Measurements from ENCODE around the gene TMEM108.

Gene TMEM108

GRCh38 chr3:133386876-133387275, 348.7 kb downstream of the TMEM108 start:
- no peak for DNase-seq (ENCODE audit: low spot score)

DNA sequence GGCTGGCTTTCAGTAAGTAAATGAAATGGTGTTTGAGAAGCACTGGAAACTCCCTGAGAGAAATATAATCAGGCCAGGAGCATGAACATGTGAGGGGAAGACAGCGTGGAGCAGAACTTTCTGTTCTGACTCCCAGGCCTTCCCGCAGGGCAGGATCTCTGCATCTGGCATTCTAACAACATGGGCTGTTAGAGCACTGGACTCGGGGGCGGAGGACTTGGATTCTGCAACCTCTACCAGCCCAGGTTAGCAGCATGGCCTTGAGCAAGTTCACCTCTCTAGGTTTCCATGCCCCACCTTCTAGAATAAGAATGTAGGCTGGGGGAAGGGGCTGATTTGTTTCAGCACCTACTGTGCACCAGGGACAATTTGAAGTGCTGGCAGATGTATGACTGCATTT, 349.1 kb downstream of the TMEM108 start:
- DNase-seq (ENCODE audit: low spot score) = no peak

DNA sequence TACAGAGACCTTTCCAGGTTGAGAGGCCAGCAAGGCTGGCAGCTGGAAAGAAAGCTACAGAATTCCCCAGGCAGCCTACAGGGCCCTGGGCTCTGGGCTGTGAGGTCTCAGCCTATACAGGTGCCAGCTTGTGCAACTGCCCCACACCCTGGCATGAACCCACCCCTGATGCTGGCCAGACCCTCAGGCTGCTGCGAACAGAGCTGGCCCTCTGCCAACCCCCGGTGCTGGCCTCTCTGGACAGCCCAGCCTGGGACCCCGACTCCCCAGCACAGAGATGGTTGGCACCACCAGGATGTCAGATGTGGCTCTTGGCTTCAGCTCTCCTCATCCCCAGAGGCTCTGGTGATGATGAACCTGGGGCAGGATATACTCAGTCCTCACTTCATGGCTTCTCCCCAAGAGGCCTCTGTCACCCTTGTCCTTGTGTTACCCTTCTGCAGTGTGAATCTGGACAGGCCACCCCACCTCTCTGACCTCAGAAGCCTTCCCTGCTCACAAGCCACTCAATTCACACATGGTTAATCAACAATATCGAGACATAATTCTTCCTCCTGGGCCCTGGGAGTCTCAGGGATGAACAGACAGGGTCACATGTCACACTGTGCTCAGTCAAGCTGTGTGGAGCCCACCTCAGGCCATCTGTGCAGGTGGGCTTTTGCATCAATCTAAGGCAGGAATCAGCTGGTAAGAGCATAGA, 350.7 kb downstream of the TMEM108 start:
- DNase-seq (ENCODE audit: low spot score) = no peak

DNA sequence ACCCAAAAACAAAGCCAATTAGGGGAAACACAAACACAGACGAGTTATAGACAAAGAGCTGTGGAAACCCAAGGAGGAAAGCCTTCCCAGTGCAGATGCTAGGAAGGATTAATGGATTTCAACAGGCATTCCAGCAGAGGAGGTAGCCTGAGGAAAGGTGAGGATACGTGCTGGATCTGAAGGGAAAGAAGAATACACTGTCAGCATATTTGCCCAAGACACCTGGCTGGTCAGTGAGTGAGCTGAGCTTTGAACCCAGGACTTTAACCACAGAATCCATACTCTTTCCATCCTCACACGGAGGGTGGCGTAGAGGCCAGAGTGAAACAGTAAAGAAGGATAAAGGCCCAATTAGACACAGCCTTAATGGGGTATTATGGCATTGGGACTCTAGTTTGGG, 352.5 kb downstream of the TMEM108 start:
- DNase-seq (ENCODE audit: low spot score) = no peak

- DNase-seq (ENCODE audit: low spot score) = no peak
Measured at GRCh38 chr3:133393204-133393603, 355.0 kb downstream of the TMEM108 start.

- no peak for DNase-seq (ENCODE audit: low spot score)
Measured at GRCh38 chr3:133393691-133394474, 355.7 kb downstream of the TMEM108 start.

DNA sequence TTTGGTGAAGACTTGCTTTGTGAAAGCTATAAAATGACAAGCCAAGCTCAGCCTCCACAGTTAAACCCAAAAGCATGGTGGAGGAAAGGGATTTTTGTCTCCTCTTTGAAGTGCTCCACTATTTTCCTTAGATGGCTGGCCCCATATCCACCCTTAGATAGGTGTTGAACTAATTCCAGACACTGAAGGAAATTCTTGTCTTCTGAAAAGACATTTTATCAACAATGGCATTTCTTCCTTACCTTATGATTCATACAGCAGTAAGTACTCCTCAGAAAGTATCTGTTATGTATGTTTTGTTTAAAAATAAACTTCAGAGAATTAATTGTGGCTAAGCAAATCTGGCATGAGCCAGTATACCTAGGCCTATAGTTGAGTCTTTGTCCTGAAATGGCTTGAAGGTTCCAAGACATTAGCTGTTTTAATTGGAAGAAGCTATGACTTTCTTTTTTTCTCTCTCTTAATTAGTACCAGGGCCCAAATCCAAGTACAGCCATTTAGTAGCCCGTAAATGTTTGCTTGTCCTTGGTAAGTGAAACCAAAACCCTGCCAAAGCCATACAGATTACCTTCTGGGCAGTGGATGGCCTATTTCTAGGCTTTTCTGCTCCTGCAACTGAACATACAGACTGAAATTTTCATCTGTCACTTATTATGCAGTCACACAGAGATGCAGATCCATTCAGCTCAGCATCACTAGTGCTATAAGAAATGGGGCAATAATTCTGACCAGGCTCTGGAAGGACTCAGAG, 356.5 kb downstream of the TMEM108 start:
- DNase-seq (ENCODE audit: low spot score) = no peak

DNA sequence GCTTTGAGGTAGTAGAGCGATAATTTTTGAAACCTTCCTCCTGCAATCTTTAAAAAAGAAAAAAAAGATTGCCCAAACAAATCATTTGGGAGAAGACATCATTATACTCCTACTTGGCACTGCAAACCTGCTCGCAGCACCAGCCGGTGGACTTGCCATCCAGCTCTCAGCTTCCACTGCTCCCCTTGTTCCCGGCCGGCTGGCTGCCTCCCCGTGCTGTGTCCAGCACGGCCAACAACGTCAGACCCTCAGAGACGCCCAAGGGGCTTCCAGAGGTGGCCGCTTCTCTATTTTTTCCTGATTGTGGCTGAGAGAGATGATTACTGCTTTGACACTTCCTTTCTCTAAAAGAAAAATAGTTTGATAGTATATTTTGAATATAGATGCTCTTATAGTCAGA, 358.7 kb downstream of the TMEM108 start:
- no peak for DNase-seq (ENCODE audit: low spot score)

- no peak for DNase-seq (ENCODE audit: low spot score)
Measured at GRCh38 chr3:133400006-133400515, 361.9 kb downstream of the TMEM108 start, which contains the start of gene BFSP2. Gene BFSP2, plus strand, starts transcription at chr3:133400056. Its CDS starts 28 bp downstream, at chr3:133400084.

DNA sequence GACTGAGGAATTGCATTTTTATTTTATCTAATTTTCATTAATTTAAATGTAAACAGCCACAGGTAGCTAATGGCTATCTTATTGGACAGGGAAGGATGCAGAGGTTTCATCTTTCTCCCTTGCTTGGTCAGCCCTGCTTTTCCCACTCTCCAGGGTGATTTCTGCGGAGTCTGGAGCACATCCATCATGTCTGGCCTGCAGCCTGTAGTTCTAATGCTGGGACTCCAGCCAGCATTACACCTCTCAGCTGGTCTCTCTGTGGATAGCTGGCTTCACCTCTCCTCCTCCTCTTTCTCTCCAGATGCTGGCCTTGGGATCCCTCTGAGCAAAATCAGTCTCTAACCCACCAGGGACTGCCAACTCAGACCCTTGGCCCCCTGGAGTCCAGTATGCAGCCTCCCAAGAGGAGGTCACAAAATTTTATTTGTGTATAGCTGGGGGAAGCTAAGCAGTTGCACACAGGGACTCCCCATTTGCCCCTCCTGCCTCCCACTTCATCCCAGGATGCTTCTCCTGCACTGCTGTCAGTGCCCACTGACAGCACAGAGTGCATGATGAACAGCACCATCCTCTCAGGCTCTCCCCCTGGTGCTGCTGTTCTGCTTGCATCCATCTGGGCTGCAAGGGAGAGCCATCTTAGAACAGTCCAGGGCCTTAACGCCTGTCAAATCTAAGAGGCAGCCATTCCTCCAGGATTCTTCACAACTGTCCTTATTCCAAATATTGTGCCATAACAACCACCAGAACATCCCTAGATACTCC, 363.4 kb downstream of the TMEM108 start:
- DNase-seq (ENCODE audit: low spot score) = no peak

DNA sequence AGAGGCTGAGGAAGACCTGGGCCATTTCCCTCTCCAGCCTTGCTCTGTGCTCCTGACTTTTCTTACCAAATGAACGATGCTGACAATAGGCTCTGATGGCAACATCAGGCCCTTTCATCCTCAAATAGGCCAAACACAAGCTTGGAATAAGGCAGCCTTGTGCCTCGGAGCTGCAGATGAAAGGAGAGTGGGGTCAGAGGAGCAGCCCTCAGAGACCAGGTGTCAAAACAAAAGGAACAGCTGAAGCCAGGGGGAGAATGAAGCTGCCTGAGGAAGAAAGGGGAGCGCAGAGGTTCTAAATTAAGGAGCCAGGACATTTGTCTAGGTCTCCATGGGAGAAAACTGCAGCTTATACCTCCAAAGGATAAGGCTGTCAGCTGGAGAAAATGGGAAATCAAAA, 366.7 kb downstream of the TMEM108 start:
- DNase-seq (ENCODE audit: low spot score) = no peak

DNA sequence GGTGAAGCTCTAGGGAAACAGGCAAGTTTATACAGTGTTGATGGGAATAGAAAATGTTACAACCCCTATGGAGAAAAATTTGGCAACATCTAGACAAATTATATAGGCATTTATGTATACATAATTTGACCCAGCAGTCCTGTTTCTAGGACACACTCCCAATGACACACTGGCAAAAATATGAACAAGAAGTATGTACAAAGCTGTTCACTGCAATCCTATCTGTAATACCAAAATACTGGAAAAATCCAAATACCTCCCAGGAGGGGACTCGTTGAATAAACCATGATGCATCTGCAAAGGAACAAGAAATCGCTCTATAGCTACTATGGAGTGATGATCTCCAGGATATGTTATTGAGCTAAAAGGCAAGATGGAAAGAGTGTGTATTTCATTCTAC, 370.2 kb downstream of the TMEM108 start:
- no peak for DNase-seq (ENCODE audit: low spot score)

DNA sequence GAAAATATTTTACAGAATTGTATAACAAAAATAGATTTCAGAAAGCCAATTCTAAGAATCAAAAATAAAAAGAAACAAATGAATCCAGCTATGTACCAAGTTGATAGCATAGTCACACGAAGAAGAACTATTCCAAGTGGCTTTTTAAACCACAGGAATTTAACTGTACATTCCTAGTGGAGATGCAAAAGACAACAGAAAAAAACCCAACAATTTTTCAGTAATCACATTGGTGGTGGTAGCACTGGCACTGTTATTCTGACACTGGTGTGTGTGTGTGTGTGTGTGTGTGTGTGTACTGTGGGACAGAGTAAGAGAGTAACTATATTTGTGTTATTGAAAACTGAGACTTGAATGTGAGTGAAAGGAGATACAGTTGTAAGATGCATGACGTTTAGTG, 370.8 kb downstream of the TMEM108 start:
- no peak for DNase-seq (ENCODE audit: low spot score)

GRCh38 chr3:133410191-133410892, 372.2 kb downstream of the TMEM108 start:
- no peak for DNase-seq (ENCODE audit: low spot score)

DNA sequence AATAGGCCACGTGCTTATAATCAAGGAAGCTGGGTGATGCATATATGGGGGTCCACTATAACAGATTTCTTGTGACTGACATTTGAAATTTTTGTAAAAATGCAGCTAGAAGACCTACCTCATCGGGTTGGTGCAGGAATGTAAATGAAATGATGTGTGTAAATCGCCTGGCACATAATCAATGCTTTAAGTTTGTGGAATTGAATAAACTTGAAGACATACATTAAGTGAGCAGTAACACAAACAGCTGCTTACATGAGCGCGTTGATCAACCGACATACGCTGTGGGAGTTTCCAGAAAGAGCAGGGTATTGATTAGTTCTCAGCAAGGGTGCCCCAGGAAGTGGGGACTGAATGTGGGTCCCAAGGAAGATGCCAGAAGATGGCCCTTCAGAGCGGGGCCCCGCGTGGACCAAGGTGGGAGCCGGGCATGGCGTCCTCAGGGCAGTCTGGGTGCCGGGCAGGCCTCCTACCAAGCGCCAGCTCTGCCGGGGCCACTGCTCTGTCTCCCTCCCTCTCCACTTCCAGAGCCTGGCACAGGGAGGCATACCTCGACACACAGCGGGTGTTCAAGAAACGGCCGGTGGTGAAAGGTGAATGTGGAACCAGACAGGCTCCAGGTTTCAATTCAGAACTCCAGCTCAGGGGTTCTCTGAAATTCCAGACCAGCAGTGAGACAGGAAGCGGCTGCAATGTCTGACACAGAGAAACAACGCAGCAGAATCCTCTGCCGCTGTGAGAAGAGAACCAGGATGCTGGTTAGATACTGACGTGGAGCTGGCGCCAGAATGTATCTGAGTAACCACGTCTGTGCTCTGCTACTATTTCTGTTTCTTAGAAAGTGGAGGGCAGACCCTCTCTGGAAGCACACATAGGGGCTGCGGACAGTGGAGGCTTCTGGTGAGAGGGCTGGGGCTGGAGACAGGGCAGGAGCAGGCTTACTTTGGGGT, 374.3 kb downstream of the TMEM108 start:
- no peak for DNase-seq (ENCODE audit: low spot score)

DNA sequence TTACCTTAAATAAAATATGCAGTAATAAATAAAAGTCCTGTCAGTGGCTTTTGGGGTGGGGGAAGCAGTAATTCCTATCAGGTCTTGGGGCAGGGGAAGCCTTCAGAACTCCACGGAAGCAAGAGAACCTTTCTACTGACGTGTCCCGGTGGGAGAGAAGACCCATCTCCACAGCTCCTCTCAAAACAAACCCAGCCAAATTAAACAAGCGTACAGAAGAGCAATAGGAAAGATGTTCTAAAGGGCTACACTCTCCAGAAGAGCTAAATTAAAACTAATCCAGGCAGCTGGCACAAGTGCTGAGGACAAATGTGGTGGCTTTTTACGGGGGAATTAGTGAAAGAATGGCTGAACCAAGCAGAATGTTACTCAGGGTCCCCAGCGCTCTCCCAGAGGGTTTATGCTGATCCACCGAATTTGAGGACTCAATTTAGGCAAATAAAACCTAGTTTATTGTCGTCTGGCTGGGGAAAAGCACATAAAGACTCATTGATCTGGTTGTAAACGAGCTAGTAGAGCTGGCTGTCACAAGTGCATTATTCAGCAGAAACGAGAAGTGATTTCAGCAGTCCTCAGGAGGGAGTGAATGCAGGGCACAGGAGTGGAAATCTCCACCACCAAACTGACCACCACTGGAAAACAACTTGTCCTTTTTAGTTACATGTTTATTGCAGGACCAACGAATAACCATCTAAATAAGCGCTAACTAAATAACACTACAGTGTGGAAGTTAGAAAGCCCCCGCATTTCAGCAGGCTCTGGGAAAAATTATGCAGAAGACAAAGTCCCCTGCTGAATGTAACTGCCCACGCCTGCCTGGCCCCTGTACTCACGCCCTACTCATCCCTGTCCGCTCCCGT, 375.2 kb downstream of the TMEM108 start:
- DNase-seq (ENCODE audit: low spot score) = no peak

- no peak for DNase-seq (ENCODE audit: low spot score)
Measured at GRCh38 chr3:133414021-133414392, 375.8 kb downstream of the TMEM108 start.

DNA sequence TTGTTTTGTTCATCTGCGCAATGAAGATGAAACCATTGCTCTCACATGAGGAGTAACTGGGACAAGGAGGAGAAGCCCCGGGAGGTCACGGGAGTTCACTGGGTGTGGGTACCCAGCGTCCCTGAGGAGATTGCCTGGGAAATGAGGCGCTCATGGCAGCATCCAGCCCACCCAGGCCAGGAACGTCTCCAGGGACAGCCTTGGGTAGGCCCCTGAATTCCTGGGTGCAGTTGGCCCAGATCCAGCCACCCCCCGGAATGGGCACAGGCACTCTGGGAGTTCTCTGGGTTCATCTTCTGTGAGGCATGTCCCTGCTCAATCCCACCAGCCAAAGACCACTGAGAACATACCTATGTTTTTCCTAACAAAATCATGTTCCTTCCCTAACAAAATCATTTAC, 380.2 kb downstream of the TMEM108 start:
- DNase-seq (ENCODE audit: low spot score) = no peak
